T-helper 1 cell treated with Interleukin-12 subunit alpha and Interleukin-12 subunit beta and Interleukin-4 antibody, amounts not matched to agents 30 μg/mL and 1 μg/mL, for 36 hours (primary cell): ENCODE data around the gene SH3RF1.

Experiments
- H3K27ac Mint-ChIP-seq: one replicate; pipeline ENCODE4 v1.8.0; 2021; ENCODE audit warnings: mild to moderate bottlenecking, mixed read lengths
- H3K27me3 Mint-ChIP-seq: one replicate; pipeline ENCODE4 v1.8.0; 2021; ENCODE audit warnings: low read depth, mixed read lengths
- H3K36me3 Mint-ChIP-seq: one replicate; pipeline ENCODE4 v1.8.0; 2021; ENCODE audit warnings: low read depth, mixed read lengths
- H3K4me1 Mint-ChIP-seq: one replicate; pipeline ENCODE4 v1.8.0; 2021; ENCODE audit warnings: low read depth, mixed read lengths
- H3K4me3 Mint-ChIP-seq: one replicate; pipeline ENCODE4 v1.8.0; 2021; ENCODE audit warnings: mild to moderate bottlenecking, moderate library complexity, mixed read lengths
- H3K9me3 Mint-ChIP-seq: one replicate; pipeline ENCODE4 v1.8.0; 2021; ENCODE audit warnings: mixed read lengths

SH3RF1 gene

DNA sequence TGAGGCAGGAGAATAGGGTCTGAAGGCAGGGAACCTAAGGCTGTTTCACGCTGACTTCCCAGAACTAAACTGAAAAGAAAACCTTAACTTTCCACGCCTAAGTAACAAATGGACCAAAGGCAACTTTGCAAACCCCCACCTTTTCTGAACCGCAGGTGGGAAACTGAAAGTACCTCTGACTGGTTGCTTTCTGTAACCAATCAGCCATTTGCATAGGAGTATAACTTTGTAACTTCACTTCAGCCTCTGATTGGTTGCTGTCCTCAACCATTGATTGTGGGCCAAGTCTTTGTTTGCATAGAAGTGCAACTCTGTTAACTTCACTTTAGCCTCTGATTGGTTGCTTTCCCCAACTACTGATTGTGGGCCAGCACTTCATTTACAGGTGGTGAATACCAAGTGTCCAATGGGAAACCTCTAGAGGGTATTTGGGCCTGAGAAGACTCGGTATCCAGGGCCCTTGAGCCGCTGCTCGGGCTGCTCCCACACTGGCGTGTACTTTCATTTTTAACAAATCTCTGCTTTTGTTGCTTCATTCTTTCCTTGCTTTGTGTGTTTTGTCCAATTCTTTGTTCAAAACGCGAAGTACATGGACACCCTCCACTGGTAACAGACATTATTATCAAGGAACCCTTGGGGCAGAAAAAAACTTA, 139.1 kb downstream of the SH3RF1 start:
- H3K27me3 Mint-ChIP-seq, result peaks cover 4% of the 10 kb centered on the region
- no peaks in the 10 kb centered on the region for H3K4me1 Mint-ChIP-seq
- H3K4me3 Mint-ChIP-seq, result no peak overlapping the region
- no peak overlapping the region for H3K27ac Mint-ChIP-seq
- H3K9me3 Mint-ChIP-seq, result no peaks in the 10 kb centered on the region
- H3K36me3 Mint-ChIP-seq, result no peaks in the 10 kb centered on the region

DNA sequence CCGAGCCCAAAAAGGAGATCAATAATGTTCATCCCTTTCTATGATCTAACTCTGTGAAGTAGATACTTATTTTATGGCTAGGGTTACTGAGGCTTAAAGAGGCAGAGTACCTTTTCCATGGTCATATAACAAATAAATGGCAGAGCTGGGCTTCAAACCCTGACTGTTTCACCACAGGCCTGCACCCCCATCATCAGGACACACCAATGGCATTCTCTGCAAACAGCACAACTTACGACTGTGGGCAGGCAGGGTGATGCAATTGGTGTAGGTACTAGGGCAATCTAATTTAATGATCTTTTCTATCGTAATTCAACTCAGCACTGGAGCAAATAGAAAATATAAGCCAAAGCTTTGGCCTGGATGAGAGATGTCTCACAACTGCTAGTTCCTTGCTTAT, 141.9 kb downstream of the SH3RF1 start:
- H3K9me3 Mint-ChIP-seq, result no peaks in the 10 kb centered on the region
- H3K27ac Mint-ChIP-seq, result no peak overlapping the region
- no peaks in the 10 kb centered on the region for H3K36me3 Mint-ChIP-seq
- no peak overlapping the region for H3K4me3 Mint-ChIP-seq
- no peaks in the 10 kb centered on the region for H3K4me1 Mint-ChIP-seq
- no peaks in the 10 kb centered on the region for H3K27me3 Mint-ChIP-seq

DNA sequence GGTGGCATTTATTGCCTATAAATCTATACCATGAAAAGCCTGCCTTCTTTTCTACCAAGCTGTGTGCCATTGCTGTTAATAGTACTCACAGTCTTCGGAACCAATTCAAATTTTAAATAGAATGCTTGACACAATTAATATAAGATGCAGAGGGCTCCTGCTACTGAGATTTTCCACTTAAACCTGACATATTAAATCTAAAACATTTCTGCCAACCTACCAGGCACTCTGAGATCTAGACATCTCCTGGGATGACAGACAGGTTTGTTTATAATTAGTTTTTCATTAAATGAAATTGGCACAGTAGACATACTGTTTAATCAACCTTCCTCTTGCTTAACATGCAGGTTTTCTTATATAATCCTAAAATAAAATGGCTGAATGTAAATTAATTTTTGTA, 143.4 kb downstream of the SH3RF1 start:
- no peaks in the 10 kb centered on the region for H3K4me1 Mint-ChIP-seq
- H3K27ac Mint-ChIP-seq, result no peak overlapping the region
- no peaks in the 10 kb centered on the region for H3K9me3 Mint-ChIP-seq
- H3K27me3 Mint-ChIP-seq, result peaks cover 4% of the 10 kb centered on the region
- H3K36me3 Mint-ChIP-seq, result no peaks in the 10 kb centered on the region
- H3K4me3 Mint-ChIP-seq, result no peak overlapping the region

DNA sequence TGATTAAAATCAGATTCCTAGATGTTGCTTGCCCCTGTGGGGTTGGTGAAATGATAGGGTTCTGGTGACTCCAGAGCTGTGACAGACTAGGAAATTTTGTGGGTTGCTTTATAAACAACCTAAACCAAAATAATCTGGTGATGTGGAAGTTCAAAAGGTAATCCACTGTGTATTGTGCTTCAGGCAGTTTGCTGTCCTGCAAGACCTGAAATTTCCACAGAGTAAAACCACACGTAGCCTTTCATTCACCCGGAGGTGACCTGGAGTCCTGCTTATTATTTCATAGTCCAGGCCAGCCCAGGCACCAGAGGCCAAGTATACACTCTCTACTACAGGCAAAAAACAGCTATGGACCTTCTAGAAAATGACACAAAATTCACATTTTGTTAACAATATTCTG, 146.1 kb downstream of the SH3RF1 start:
- H3K4me3 Mint-ChIP-seq, result no peak overlapping the region
- H3K27me3 Mint-ChIP-seq, result peaks cover 7% of the 10 kb centered on the region
- no peaks in the 10 kb centered on the region for H3K36me3 Mint-ChIP-seq
- no peak overlapping the region for H3K27ac Mint-ChIP-seq
- no peaks in the 10 kb centered on the region for H3K9me3 Mint-ChIP-seq
- peaks cover 2% of the 10 kb centered on the region for H3K4me1 Mint-ChIP-seq

DNA sequence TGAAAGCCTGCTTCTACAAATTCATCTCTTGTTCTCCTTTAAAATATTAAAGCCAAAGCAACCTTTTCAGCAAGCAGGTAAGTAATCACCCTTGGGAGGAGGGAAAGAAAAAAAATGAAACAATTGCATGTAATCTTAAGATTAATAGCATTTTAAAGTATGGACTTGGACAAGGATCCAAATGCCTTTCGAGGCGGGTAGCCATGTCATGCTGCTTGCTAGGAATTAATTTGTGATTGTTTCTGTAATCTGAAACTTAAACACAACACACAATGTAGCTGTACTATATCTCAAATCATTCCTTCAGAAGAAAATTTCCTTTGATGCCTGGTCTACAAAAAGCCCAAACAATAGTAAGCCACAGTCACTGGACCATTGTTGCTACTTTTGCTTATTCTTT, 148.3 kb downstream of the SH3RF1 start:
- H3K27ac Mint-ChIP-seq, result no peak overlapping the region
- no peak overlapping the region for H3K4me3 Mint-ChIP-seq
- peaks cover 2% of the 10 kb centered on the region for H3K4me1 Mint-ChIP-seq
- H3K9me3 Mint-ChIP-seq, result no peaks in the 10 kb centered on the region
- H3K36me3 Mint-ChIP-seq, result no peaks in the 10 kb centered on the region
- H3K27me3 Mint-ChIP-seq, result peaks cover 7% of the 10 kb centered on the region

DNA sequence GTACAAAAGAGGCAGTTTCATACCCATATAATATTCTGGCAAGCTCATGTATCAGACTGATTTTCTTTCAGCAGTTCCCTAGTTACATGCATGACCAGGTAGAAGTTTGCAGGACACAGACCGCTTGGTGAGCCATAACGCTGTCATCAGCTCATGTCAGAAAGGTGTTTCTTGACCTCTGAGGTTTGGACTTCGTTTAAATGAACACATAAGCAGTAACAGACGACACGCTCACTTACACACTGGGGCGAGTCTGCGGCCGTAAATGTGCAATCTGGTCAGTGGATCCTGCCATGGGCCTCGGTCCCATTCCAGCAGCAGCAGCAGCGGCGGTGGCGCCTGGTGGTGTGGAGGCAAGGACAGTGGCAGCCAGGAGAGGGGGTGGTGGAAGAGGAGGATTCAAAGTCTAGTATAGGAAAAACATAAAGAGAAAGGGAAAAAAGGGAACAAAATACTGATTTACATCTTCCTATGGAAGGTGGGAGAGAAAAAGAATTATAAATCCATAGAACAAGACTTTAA, 148.8 kb downstream of the SH3RF1 start:
- Mint-ChIP-seq H3K4me3 (no peak overlapping the region), H3K36me3 (no peaks in the 10 kb centered on the region), H3K4me1 (peaks cover 2% of the 10 kb centered on the region), H3K27me3 (peaks cover 7% of the 10 kb centered on the region), H3K9me3 (no peaks in the 10 kb centered on the region), H3K27ac (no peak overlapping the region)

DNA sequence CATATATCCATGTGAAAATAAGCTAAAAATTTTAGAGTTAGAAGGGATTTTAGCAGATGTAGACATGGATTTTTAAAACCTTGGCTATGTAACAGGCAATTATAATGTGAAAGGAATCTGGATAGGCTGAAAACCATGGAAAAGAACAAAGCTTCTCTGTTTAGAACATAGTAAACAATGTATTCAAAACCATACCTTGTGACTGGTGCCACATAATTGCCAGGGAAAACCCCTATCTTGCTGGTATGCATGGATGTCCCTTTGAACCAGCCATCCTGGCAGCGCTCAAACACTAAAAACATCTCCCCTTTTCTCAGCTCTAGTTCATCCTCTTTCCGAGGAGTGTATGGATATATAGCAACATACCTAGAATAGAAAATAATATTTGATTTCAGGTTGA, 150.1 kb downstream of the SH3RF1 start:
- peaks cover 2% of the 10 kb centered on the region for H3K4me1 Mint-ChIP-seq
- H3K4me3 Mint-ChIP-seq, result no peak overlapping the region
- no peaks in the 10 kb centered on the region for H3K9me3 Mint-ChIP-seq
- H3K27ac Mint-ChIP-seq, result no peak overlapping the region
- peaks cover 7% of the 10 kb centered on the region for H3K27me3 Mint-ChIP-seq
- H3K36me3 Mint-ChIP-seq, result no peaks in the 10 kb centered on the region

DNA sequence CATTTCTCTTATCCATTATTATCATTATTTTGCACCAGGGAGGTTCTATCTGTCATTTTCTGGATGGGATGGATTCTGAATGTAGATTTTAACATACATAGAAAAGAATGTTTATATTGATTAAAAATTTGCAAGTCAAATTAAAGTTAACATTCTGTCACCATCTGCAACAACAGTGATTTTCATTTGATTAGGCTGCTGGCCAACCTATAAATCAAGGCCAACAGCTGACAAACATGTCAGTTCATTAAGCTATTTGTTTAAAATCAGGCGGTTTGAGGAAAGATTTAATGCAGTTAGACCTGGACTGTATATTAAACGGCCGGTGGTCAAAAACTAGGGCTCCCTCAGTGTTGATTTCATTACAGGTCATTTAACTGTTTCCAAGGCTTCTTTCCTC, 151.2 kb downstream of the SH3RF1 start:
- Mint-ChIP-seq H3K27ac (no peak overlapping the region), H3K4me3 (no peak overlapping the region), H3K9me3 (no peaks in the 10 kb centered on the region), H3K27me3 (peaks cover 7% of the 10 kb centered on the region), H3K36me3 (no peaks in the 10 kb centered on the region), H3K4me1 (peaks cover 2% of the 10 kb centered on the region)

DNA sequence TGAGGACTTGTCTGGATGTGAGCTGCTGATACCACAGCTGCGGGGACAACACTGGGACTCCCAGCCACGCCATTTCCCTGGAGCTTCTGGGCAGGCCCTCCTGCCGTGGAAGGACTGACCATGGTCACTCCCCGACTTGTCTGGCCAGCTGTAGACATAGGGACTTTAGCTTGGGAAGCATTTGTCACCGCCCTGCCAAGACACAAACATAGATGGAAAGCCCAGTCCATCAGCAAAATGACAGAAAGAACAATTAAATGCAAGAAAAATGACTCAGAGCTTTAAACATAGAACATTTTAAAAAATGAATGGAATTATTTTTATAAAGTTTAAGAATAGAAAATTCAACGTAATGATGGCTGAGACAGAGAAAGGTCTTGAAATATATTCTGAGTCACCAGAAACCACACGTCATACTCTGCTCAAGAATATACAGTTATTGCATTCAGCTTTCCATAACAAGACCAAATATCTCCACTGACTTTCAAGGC, 153.1 kb downstream of the SH3RF1 start:
- H3K4me3 Mint-ChIP-seq, result no peak overlapping the region
- H3K36me3 Mint-ChIP-seq, result no peaks in the 10 kb centered on the region
- peaks cover 2% of the 10 kb centered on the region for H3K4me1 Mint-ChIP-seq
- no peaks in the 10 kb centered on the region for H3K9me3 Mint-ChIP-seq
- H3K27ac Mint-ChIP-seq, result no peak overlapping the region
- peaks cover 3% of the 10 kb centered on the region for H3K27me3 Mint-ChIP-seq

DNA sequence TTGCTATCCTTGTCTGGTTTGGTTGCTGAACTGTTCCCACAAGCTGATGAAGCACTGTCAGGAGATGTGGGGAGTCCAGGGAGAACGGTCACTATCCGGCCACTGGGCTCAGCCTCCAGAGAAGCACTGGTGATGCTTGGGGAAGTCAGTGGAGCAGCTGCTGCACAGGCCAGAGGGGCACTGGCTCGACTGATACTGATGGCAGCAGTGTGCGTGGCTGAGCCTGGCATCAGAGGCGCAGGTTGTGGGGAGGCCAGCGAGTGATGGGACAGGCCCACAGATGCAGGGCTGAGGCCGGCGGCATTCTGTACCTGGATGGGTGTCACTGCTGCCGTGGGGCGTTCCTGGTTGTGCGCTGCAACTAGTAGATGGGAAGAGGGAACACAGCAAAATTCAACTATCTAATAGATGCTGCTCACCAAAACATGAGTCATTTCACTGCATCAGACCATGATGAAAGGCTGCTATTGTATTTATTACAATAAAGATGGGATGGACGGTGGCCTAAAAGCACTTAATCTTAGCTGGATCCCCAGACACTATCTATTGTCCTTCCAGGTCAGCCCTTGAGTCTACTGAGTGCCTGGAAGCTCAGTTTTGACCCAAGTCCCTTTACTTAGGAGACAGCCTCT, 154.4 kb downstream of the SH3RF1 start:
- H3K9me3 Mint-ChIP-seq, result no peaks in the 10 kb centered on the region
- H3K36me3 Mint-ChIP-seq, result no peaks in the 10 kb centered on the region
- no peak overlapping the region for H3K4me3 Mint-ChIP-seq
- H3K4me1 Mint-ChIP-seq, result peaks cover 2% of the 10 kb centered on the region
- H3K27me3 Mint-ChIP-seq, result peaks cover 3% of the 10 kb centered on the region
- H3K27ac Mint-ChIP-seq, result no peak overlapping the region

DNA sequence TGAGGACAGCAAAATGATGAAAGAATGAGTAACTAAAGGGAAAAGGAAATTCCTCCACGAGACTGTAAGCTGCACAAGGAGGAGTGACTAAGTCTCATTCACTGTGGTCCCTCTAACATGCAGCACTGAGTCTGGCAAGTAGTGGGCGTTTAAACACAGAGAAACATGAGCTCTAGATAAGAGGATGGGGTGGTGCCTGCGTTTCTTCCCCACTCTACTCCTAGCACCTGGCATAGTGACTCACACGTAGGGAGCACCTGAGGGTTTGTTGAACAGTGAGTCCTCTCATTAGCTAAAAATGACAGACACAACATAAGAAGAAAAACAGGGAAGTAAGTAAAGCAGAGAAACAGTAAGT, 154.9 kb downstream of the SH3RF1 start:
- Mint-ChIP-seq H3K36me3 (no peaks in the 10 kb centered on the region), H3K27me3 (peaks cover 2% of the 10 kb centered on the region), H3K4me3 (no peak overlapping the region), H3K9me3 (no peaks in the 10 kb centered on the region), H3K27ac (no peak overlapping the region), H3K4me1 (peaks cover 1% of the 10 kb centered on the region)

DNA sequence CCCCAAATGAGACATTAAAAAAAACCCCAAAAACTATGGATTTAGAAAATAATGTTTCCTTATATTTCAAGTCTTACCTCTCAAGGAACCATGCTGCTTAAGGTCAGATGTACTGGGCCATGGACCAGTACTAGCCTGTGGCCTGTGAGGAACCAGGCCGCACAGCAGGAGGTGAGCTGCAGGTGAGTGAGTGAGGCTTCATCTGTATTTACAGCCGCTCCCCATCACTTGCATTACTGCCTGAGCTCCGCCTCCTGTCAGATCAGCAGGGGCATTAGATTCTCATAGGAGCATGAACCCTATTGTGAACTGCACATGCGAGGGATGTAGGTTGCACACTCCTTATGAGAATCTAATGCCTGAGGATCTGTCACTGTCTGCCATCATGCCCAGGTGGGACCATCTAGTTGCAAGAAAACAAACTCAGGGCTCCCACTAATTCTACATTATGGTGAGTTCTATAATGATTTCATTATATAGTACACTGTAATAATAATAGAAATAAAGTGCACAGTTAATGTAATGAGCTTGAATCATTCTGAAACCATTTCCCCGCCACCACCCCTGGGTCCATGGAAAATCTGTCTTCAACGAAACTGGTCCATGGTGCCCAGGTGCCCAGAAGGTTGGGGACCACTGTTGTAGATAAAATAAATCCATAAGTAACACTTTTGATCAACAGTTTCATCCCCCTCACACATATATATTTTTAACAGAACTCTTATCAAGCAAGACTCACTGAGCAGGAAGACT, 155.4 kb downstream of the SH3RF1 start:
- Mint-ChIP-seq H3K27ac (no peak overlapping the region), H3K27me3 (no peaks in the 10 kb centered on the region), H3K9me3 (no peaks in the 10 kb centered on the region), H3K4me3 (no peak overlapping the region), H3K4me1 (no peaks in the 10 kb centered on the region), H3K36me3 (no peaks in the 10 kb centered on the region)

DNA sequence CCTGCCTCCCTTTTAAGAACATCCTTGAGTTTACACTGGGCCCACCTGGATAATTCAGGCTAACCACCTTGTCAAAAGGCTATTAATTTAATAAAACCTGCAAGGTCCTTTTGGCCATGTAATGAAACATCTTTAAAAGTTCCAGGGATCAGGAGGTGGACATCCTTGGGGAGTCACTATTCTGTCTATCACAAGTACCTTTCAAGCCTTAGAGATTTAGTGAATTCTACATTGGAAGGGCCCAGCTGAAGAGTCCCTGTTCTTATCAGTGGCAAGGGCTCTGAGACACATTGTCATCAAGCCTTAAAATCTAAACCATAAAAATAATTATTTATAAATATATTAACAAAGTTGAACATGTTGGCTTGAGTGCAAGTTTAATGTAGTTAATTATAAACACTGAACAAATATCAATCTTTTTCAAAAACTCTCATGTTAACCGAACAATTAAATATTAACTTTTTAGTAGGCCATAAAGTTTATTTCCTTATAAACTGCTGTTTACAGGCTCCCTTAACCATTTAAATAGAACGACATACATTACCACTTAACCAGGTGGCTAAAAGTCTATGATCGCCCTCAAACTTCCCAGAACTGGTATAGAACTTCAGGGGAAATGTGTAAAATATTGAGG, 156.3 kb downstream of the SH3RF1 start:
- no peaks in the 10 kb centered on the region for H3K9me3 Mint-ChIP-seq
- H3K4me3 Mint-ChIP-seq, result no peak overlapping the region
- H3K27me3 Mint-ChIP-seq, result no peaks in the 10 kb centered on the region
- H3K36me3 Mint-ChIP-seq, result no peaks in the 10 kb centered on the region
- H3K27ac Mint-ChIP-seq, result no peak overlapping the region
- H3K4me1 Mint-ChIP-seq, result no peaks in the 10 kb centered on the region

DNA sequence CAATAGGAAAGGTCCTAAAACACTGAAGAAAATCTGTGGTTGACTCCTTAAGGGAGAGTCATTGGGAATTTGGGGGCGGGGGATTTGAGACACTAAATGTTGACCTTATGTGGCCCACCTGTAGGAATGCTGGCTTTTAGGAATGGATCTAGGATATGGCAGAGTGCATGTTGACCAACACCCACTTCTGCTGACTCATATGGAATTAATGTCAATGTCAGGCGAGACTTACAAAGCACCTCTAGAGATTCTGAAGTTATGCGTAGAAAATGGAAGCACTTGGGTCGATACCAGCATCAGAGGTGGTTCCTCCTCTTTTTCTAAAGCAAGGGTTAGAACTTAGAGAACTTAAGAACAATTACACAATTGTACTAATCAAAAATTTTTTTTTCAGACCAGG, 160.1 kb downstream of the SH3RF1 start:
- no peaks in the 10 kb centered on the region for H3K4me1 Mint-ChIP-seq
- no peaks in the 10 kb centered on the region for H3K27me3 Mint-ChIP-seq
- no peaks in the 10 kb centered on the region for H3K36me3 Mint-ChIP-seq
- no peaks in the 10 kb centered on the region for H3K9me3 Mint-ChIP-seq
- no peak overlapping the region for H3K27ac Mint-ChIP-seq
- H3K4me3 Mint-ChIP-seq, result no peak overlapping the region
